Astrocyte (in vitro differentiated cells and primary cell): Measurements from ENCODE around the gene DTNA.

ENCODE experiments used
- CTCF ChIP-seq: IDR thresholded peaks from 2 replicates; pipeline ENCODE4 v1.5.1; 2011; ENCODE audit warnings: low read depth, mild to moderate bottlenecking, inconsistent platforms, low read length, moderate library complexity; ENCODE audit not compliant: insufficient read depth
- EZH2 ChIP-seq: IDR thresholded peaks from 2 replicates; pipeline ENCODE4 v1.6.1; 2012; ENCODE audit warnings: mild to moderate bottlenecking, low read length, inconsistent platforms; ENCODE audit not compliant: insufficient read depth

- TF ChIP-seq CTCF (no peak), EZH2 (no peak)
Observed at GRCh38 chr18:34848695-34849094, 138.6 kb downstream of the DTNA start.
